Measurements from ENCODE around the gene LGALS13.

GRCh38 chr19:39582891-39583625 lies 19.3 kb upstream of the LGALS13 start:
- TF ChIP-seq CTCF (IDR thresholded peaks at IDR 0.05) (no peak), EZH2 (IDR thresholded peaks at IDR 0.05; ENCODE audit: borderline replicate concordance, insufficient read depth, low read depth, low read length, poor library complexity, severe bottlenecking) (no peak)

Measured in B cell (primary cell).